ENCODE results near the gene C19orf85. TPM values are rescaled to one million over a fixed set of nuclear protein-coding genes. Genes with fewer than 3 reads are reported as not detected.
A peak's percentile ranks its signal among the peaks of the same experiment; 100 is the strongest.
"Not testable (repeated sequence)": the region's sequence is repeated elsewhere in the genome, so short reads cannot be mapped to it uniquely, and the experiment has no call there.

The C19orf85 gene
- not detected for total RNA-seq

DNA sequence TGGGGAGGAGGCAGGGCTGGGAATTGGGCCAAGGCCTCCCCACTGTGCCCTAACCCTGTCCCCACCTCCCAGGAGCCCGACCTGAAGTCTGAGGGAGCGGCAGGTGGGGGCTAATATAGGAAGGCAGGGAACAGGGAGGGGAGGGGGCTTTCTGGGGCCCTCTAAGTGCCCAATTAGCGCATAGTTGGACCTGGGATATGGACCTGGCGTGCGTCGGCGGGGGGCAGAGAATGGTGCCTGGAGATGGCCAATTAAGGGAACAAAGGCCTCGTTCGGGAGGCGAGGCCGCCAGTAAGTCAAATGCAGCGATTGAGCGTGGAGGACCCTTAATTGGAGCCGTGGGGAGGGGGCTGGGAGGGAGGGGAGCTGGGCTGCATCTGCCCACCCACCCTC is at the start of gene C19orf85:
Gene C19orf85, minus strand, starts transcription at position 90 of the 393 bp plus-strand sequence. CDS start 197 bp downstream, outside the sequence.
- DNase-seq: no peak

DNA sequence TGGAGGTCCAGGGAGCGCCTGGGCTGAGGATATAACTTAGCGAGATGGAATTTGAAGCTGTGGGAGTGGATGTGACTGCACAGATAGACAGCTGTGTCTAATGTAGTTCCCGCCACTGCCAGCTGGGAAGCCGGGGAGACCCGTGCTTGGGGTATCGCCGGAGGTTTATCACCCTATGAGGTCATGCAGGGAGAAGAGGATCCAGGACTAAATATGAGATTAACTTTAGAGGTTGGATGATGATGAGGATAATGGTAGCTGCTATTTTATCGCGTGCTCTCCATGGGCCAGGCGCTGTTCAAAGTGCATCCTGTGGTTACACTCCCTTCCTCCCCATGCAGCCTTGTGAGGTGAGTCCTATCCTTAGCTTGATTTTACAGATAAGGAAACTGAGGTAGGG is 43.6 kb upstream of the C19orf85 start:
- no peak for DNase-seq

DNA sequence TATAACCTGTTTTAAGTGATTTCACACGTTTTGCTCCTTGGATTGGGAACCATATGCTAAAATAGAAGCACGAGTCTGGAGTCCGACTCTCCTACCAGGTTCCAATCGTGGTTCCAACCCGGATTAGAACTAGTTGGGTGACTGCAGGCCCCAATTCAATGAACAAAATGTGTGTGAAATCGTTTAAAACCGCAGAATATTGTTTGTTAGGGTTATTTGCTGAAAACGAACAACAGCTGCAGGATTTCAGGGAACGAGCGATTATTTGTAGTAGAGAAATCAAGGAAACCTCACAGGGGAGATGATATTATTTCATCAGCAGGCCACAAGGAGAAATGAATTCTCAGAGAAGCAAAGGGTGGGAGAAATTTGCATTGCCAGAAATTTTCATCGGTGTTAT is 40.4 kb upstream of the C19orf85 start:
- no peak for DNase-seq

DNA sequence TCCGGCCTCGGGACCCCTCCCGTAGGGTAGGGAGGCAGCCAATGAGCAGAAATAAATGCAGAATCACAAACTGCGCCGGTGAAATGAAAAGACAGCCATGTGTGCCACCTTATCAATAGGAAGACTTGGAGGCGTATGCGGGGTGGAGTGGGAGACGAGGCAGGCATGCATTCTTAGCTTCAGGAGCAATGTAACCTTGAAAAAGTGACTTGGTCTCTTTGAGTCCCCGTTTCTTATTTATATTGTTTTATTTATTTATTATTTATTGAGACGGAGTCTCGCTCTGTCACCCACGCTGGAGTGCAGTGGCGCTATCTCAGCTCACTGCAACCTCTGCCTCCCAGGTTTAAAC is 39.7 kb upstream of the C19orf85 start:
- no peak for DNase-seq

DNA sequence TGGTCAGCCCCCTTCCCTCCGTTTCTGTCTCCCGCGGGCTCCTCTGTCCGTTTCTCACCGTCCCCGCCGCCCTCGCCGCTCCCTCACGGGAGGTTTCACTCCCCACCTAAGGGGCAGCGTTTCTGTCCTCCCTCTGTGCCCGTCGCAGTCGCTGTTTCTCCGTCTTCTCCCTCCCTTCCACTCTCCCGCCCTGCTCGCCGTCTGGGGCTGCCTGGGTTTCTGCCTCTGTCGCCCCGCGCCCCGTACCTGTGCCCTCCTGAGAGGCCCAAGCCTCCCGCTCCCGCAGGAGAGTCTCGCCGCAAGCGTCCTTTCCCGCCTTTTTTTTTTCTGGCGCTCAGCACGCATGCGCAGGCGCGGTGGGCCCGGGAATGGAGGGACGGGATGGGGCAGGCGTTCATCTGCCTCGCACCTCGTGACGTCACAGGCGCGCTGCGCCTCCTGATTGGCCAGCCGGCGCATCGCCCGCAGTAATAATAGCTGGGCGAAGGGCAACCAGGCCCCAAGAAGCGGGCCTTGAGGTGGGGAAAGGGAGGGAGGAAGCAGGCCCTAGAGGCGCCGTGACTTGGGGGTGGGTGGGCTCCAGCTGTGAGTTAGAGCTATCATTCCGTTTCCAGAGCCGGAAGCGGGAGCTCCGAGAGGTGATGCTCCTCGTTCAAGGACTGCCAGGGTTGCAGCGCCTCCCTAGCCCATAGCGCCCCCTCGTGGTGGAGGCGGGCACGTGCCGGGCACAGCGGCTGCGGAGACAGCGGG is 39.1 kb upstream of the C19orf85 start:
- DNase-seq: peak; percentile 88

DNA sequence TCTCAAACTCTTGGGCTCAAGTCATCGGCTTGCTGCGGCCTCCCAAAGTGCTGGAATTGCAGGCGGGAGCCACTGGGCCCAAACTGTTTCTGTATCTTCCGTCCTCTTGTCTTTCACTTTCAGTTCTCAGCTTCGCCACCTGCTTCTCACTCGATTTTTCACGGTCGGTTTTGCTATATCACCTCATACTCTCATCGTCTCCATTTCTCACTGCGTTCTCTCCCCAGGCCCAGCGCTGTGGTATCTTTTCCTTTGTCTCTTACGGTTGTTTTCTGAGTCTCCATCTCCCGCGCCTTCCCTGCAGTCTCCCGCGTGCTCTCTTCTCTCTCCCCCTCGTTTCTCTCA is 38.6 kb upstream of the C19orf85 start:
- DNase-seq: no peak

DNA sequence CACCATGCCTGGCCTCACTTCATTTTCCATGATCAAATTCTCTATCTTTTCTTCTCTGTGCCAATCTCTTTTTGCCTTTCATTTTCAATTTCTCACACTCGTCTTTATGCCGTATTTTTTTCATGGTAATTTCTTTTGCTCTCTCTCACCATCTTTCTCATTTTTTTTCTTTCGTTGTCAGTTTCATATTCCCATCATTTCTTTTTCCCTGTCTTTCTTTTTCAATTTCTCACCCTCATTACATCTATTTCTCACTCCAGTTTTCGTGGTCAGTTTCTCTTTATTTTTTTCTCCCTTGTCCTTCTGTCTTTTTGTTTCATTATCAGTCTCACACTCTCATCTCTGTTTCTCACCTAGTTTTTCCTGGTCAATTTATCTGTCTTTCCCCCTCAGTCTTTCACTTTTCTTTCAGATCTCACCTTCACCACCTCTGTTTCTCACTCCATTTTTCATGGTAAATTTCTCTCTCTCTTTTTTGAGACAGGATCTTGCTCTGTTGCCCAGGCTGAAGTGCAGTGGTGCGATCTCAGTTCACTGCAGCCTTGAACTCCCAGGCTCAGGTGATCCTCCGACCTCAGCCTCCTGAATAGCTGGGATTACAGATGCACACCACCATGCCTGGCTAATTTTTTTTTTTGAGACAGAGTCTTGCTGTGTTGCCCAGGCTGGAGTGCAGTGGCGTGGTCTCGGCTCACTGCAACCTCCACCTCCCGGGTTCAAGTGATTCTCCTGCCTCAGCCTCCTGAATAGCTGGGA is 37.8 kb upstream of the C19orf85 start:
- DNase-seq: no peak

DNA sequence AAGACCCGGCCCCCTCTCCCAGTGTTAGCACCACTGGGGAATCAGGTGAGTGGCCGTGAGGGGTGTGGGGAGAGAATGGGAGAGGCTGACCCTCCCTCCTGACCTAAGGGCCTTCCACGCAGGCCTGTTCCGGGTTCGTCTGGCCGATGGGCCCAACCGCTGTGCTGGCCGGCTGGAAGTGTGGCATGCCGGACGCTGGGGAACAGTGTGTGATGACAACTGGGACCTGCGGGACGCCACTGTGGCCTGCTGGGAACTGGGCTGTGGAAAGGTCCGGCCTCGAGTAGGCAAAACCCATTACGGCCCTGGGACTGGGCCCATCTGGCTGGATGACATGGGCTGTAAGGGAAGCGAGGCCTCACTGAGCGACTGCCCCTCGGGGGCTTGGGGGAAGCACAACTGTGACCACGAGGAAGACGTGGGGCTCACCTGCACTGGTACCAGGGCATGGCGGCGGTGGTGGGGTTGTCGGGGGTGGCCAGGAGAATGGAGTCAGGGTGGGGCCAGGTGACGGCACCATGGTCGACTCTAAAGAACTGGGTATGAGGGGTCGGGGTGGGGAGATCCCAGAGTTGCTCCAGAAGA is 35.9 kb upstream of the C19orf85 start:
- DNase-seq: no peak

DNA sequence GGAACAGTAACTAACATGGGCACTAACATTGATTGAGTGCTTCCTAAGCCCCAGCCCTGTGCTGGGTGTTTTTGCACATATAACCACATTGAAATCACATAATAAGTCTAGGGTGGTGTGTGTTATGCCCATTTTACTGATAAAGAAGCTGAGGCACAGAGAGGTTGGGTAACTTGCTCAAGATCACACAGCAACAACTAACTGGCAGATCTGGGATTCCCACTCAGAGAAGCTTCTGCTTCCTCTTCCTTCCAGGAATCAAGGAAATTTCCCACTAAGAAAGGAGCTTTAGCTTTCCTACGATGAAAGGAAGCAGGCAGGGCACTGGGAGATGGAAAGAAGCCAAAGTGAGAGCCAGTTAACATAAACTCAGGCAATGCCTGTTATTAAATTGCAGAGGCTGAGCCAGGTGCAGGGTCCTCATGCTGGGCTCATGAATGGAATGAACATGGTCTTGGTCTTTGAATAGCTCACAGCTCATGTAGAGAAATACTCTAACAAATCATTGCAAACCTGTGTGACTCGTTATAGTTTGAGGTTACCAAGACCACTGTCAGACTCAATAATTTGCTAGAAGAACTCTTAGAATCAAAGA is 33.8 kb upstream of the C19orf85 start:
- DNase-seq: no peak

DNA sequence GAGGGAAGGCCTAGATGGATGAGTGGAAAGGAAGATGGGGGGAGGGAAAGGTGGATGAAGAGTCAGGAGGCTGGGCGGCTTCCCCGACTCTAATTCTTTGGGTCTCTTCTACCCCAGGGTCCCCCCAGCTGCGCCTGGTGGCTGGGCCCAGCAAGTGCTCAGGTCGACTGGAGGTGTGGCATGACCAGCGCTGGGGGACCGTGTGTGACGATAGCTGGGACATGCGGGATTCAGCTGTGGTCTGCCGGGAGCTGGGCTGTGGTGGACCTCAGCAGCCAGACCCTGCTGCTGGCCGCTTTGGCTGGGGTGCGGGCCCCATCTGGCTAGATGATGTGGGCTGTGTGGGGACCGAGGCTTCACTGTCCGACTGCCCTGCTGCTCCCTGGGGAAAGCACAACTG is 33.2 kb upstream of the C19orf85 start:
- no peak for DNase-seq

DNA sequence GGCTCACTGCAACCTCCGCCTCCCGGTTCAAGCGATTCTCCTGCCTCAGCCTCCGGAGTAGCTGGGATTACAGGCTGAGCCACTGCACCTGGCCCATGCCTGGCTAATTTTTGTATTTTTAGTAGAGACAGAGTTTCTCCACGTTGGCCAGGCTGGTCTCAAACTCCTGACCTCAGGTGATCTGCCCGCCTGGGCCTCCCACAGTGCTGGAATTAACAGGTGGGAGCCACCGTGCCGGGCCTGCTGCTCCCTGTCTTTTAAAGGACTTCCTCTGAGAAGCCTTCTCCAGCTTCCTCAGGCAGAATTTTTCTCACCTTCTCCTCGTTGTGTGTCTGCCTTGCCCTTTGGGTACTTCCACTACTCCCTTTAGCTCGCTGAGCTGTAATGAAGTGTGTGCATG is 32.3 kb upstream of the C19orf85 start:
- not testable (repeated sequence) for DNase-seq

DNA sequence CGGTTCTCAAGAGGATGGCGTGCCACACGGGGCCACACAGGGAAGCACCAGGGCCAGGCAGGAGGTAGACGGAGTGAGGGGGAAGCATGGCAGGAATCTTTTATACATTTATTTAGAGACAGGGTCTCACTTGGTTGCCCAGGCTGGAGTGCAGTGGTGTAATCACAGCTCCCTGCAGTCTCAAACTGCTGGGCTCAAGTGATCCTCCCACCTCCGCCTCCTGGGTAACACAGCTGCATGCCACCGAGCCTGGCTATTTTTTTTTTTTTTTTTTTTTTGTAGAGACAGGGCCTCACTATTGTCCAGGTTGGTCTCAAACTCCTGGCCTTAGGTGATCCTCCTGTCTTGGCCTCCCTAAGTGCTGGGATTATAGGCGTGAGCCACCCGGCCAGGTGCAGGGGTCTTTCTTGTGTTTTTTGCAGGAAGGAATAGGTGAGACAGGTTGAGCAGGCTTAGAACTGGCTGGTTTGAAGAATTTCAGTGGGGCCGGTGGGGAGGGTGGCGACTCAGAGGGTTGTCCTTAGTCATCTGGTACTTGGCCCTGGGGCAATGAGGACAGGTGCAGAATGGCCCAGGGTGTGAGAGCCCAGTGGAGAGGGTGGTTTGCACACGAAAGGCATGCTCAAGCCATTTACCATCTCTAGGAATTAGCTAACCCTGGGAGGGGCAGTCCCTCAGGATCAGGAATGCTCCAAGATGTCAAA is 31.2 kb upstream of the C19orf85 start:
- no peak for DNase-seq

DNA sequence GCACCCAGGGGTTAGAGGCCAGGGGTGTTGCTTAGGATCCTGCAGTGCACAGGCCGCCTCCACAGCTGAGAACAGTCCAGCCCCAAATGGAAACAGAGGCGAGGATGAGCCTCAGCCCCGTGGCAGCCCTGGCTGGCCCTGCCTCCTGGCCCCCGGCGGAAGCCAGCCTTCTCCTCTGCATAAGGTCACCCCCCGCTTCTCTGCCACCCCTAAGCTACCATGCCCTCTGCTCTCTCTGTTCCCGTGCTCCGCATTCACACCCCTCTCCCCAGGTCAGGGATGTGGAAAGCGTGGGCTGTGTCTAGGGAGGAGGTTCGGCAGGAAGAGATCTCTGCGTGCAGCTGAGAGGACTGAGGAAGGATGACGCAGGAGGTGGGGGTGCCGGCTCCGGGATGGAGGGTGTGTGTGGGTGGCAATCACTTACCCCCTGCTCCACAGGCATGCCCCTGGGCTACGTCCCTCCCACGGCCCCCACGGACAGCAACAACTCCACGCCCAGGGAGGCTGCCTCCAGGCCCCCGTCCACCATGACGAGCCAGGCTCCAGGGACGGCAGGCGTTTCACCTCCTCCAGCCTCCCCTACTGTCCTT is 29.7 kb upstream of the C19orf85 start:
- DNase-seq: no peak

DNA sequence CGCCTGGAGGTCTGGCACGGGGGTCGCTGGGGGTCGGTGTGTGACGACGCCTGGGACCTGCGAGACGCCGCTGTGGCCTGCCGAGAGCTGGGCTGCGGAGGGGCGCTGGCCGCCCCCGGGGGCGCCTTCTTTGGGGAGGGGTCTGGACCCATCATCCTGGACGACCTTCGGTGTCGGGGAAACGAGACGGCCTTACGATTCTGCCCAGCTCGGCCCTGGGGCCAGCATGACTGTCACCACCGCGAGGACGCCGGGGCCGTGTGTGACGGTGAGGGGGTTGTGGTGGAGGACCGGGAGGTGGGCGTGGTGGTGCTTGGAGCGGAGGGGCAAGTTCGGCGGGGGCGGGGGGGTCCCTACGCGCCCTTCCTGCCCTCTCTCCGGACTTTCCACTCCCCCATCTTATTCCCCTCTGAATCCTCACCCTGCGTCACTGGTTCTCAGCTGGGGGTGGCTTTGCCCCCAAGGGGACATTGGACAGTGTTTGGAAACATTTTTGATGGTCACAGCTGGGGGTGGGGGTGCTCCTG is 29.2 kb upstream of the C19orf85 start:
- DNase-seq: no peak

DNA sequence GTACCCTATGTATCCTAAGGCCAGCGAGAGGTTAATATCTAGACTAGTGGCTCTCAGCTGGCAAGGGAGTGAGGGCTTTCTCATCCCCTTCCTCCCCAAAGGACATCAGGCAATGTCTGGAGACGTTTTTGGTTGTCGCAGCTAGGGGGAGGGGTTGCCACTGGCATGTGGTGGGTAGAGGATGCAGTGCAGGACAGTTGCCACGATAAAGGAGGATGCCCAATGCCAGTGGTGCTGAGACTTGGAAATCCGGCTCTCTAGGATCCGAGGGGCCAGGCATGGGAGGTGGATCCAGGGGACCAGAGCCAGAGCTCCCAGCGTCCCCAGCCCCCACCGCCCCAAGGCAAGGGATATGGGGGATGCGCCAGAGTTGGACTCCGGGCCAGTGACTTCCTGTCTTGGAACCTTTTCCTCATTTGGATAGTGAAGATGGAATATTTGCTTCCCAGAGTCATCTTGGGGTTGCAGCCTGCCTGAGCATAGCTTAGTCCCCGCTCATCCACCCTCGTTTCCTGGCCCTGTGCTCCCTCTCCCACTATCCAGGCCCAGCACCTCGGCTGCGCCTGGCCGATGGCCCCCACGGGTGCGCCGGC is 28.6 kb upstream of the C19orf85 start:
- no peak for DNase-seq

DNA sequence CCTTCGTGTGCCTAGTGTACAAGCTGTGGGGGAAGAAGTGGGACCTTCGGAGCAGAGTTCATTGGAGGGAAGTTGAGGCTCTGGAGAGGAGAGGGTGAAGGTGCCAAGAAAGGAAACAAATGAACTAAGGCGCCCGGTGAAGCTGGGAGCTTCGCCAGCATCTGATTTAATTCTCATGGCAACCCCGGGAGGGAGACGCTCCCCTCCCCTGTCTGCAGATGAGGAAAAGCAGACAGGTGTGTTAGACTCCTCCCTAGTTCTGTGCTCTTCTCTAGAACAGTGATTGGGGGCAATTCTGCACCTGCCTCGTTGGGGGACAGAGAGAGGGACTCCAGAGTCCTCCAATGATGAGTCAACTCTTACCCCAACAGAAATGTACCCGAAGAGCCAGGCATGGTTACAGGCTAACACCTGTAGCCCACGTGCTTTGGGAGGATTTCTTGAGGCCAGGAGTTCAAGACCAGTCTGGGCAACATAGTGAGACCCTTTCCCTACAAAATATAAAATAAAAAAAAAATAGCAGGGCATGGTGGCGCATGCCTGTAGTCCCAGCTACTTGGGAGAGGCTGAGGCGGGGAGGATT is 27.9 kb upstream of the C19orf85 start:
- no peak for DNase-seq

DNA sequence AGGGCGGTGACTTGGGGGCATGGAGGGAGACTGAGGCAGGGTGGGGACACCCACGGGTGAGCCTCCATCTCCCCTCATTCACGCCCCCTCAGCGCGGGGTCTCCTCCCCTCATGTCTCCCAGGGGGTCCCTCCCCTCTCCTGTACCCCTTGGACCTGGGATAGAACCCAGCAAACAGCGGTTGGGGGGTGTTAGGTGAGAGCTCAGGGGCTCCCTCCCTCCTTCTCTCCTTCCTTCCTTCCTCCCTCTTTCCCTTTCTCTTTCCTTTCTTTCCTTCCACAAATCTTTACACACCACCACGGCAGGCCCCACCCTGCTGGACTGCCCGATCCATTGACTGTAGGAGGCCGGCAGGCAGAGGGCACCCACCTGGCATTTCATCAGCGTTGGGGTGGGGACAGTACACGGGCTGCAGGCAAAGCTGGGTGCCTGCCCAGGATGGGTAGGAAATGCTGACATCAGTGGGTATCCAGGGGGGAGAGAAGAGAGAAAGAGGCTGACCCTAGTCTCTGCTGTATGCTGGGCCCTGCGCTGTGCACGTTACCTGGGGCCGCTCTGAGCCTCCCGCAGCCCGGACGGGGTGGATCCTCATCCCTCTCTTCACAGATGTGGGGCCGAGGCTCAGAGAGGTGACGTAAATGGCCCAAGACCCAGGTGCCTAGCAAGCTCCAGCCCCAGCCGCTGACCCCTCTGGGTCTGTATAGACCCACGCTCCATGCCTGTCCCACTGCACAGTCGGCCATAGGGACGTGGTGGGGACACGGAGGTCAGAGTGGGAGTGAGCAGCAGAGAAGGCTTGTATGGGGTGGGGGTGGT is 27.2 kb upstream of the C19orf85 start:
- DNase-seq: no peak

DNA sequence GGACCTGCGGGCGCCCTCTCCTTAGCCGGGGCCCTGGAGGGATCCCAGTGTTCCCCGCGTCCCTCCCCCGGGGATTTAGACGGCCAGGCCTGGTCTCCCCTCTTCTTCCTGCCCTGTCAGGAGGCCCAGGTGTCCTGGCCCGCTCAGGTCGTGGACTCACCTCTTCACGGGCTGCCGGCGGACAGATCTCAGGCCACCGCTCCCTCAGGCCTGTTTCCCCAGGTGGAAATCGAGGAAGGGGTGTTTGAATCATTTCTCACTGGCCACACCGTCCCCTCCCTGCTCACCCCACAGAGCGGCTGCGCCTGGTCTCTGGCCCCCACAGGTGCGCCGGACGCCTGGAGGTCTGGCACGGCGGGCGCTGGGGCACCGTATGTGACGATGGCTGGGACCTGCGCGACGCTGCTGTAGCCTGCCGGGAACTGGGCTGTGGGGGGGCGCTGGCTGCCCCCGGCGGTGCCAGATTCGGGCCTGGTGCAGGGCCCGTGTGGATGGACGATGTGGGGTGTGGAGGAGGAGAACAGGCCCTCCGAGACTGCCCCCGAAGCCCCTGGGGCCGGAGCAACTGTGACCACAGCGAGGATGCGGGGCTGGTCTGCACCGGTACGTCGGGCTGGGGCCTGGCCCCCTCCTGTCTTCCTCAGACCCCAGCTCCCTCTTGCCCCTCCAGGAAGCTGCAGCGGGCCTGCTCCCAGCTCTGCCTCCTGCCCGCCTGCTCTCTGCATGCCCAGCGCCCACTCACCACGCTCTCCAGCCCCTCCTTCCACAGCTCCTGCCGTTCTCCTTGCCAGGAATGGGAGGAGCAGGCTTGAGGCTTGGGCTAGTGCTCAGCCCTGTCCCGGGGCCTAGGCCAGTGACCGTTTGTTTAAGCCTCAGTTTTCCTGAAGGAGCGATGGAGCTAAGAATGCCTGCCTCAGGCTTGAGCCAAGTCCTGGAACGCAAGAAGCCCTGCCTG is 26.2 kb upstream of the C19orf85 start:
- DNase-seq: no peak
